AG20443 (cell line): Measurements from ENCODE around the gene MED4.
A peak's percentile ranks its signal among the peaks of the same experiment; 100 is the strongest.
"Not testable (repeated sequence)": the region's sequence is repeated elsewhere in the genome, so short reads cannot be mapped to it uniquely, and the experiment has no call there.

Experiments
- DNase-seq: peaks from one replicate; pipeline ENCODE4 v3.0.0; 2012; ENCODE audit warnings: low spot score, mixed read lengths

Gene MED4

DNA sequence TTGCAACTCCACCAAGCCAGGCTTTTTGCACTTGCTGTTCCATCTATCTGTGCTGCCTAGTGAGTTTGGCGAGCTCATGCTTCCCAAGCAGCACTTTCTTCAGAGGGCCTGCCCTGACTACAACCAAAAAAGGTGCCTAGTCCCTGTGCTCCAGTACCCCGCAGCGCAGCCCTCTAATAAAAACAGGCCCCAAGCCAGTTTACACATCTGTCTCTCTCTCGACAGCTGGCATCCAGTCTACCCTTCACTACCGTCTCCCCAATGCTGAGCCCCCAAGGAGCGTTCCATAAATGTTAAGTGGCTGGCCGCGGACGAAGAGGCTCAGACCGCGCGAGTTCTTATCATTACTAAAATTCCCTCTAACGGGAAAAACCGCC is 512 bp downstream of the MED4 start:
- DNase-seq = no peak

DNA sequence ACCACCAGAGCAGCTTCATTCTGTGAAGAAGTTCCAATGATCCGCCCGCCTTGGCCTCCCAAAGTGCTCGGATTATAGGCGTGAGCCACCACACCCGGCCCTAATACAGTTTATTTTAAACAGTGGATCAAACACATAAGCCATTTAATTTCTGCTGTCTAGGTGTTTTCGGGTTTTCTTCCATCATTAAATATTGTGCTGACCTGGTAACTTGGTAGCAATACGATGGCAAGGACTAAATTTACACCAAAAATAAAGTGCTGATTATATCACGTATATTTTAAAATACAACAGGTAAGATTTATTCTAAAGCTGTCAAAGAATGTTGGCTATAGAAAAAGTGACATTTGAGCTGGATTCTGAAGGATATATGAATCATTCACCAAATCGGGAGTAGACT is 1.3 kb downstream of the MED4 start:
- no peak for DNase-seq

DNA sequence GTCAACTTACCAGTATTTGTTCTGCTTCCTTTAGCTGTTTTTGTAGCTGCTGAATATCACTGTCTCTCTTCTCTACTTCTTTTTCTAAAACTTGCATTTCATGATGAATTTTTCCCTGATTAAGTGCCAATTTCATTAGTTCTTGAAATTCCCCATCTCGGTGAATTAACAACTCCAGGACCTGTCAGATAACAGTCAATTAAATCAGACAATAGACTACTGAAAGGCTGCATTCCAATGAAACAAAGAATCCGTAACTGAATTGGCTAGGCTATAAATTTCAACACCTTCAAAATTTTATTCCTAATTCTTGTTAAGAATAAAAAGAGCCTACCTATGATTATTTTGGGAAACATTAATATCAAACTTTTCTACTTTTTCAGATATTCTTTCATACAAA is 8.6 kb downstream of the MED4 start:
- no peak for DNase-seq

DNA sequence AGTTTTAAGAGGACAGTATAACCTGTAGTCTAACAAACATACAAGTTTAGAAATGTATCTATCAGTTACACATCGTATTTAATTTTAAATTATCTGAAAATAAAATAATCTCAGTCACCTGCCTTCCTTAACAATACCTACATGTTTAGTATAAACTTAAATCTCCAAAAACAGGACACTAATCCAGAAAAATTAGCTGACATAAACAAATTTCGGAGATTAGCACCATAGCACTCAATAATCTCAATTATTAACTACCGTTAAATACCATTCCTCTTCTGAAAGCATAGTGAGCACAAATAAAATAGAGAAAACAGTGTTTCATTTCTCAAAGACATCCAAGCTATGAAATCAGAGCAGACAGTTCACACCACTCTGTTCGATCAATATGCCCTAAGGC is 13.2 kb downstream of the MED4 start:
- DNase-seq = no peak

DNA sequence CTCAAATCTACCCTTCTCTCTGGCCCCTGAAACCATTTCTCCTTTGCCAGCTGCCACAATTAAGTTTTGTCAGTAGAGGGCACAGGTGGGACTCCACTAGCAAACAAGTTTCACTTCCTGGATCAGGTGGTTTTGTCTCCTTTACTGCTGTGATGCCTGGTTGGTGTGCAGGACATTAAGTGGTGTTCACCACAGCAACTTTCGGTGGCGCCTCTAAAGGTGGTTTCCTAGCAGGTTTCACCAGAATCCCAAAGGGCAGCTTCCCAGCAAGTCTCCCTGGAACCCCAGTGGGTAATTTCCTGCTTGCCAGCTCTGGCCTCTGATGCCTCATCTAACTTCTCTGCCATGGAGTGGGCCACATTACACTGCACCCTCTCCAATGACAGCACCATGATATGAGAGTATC is 16.6 kb downstream of the MED4 start:
- no peak for DNase-seq

DNA sequence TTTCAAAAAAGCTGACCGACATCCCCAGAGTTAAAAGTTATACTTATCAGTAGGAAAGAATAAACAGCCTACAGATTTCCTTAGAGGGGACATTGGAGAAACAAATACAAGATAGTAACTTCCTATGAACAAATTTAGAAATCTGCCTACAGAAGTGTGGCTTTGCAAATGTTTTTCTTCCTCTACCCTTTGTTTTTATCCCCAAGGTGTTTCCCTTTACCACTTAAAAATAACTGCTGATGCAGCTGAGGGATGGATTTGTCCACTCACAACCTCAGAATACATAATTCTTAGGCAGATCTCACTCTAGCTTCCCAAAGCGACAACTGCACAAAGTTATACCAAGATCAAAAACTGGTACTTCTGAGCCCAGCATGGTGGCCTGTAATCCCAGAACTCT is 20.9 kb downstream of the MED4 start:
- no peak for DNase-seq

DNA sequence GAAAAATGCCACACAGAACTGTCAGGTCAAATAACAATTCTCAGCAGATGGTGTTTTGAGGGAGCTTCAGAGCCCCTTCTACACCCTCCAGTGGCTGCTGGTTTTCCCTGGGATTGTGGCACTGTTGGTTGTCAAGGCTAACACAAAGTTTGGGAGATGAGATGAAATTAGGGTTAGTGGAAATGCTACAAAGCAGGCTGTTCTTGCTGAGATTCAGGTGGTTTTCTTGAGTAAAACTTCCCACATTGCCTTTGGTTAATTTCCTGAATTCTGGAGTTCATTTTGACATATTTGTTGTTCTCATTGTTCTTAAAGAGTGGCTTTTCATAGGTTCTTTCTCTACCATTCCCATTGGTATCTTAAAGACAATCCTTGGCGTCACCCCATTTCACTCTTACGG is 22.1 kb downstream of the MED4 start:
- no peak for DNase-seq

DNA sequence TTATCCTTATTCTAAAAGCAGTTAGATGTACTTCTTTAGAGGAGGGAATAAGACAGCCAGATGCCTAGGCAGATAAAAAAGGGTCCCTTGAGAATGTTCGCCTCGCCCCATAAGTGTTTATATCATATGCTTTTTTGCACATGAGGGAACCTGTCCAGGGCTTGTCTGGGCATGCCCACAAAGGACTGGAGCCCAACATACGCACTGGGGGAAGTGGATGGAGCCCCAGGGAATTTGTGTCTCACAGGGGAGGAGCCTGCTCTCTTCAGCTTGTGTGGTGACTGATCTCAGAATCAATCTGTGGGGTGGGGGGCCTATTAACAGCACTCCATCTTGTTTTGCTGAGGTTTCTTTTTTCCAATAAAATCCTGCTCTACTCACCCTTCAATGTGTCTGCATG is 22.6 kb downstream of the MED4 start:
- no peak for DNase-seq

DNA sequence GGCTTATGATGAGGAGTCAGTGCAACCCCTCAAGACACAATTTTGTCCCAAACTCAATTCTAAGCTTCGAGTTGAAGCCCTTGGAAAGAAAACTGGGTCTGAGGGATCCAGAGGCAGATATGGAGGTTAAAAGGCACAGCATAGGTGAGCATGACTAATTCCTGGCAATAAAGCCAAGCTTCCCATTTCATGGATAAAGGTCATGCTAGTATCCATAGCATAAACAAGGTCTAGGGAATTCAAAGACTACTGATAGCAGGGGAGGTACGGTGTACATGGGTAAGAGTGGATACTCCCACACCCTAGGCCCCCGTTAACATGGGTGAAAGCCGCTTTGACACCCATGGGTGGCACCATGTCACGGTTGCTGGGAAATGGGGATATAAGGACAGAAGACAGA is 24.0 kb downstream of the MED4 start:
- DNase-seq = no peak

DNA sequence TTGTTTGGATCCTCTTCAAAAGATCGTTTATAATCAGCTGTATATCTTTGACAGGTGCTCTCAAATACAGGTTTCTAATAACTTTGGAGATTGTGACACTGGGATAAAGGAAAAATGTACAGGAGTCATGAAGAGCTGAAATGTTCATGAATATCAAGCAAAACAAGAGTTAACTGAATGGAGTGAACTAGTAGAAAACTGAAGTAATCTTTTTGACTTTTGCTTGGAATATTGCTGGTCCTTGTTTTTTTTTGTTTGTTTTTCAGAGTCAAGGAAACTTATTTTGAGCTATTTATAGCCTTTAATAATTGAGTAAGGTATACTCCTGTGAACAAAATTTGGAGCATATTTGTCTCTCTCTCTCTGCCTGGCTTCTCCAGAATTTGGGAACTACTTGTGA is 25.3 kb downstream of the MED4 start:
- DNase-seq = no peak

DNA sequence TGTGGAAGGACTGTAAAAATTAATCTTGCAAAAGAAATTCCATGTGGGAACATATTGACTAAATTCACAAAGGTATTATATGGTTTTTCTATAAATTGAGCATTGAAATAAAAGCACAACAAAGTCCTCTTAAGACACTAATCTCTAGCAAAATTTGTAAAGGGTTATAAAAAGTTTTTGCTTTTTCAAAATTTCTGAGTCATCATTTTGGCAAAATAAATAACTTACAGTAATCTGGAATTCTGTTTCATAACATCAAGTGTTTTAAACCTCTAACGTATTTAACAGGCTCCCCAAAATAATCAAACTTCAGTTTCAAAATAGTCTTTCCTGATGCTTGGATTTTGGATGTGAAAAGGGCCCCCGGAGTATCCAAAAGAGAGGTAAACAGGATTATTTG is 26.0 kb downstream of the MED4 start:
- no peak for DNase-seq

DNA sequence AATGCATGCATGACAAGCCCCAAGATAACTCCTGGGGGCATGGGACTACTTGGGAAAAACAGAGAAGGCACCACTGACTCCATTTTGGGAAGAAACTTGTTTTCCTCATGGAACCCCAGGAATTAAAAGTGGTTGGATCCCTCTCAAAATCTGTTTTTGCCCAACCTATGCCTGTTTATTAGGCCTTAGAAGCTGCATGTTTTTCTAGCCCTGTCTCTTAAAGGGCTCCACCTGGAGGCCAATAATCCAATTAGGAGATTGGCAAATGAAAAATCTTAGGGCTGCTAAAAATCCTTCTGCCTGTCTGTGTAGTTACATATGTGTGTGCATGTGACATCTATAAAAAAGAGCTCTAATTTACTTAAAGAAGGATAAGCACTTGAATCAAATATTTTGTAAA is 26.9 kb downstream of the MED4 start:
- DNase-seq = no peak

DNA sequence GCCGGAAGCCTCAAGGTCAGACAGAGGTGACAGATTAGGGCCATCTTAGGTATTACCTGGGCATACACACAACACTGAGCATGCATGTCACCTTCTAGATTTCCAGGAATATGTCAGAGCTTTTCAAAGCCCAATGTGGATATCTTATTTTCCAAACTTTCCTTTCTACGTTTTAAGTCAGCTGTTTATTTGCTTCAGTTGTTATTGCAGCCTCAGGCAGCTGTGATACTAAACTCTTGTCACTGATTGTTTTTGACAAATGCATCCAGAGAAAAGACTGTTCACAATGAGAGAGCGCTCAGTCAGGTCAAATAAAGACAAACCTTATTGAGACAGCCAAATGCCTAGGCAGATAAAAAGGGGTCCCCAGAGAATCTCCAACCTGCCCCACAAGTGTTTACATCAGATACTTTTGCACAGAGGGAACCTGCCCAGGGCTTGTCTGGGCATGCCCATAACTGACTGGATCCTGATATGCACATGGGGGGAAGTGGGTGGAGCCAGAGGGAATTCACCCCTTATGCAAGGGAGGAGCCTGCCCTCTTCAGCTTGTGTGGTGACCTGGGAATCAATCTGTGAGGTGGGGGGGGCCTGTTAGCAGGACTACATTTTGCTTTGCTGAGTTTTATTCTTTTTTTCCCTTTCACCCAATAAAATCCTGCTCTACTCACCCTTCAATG is 28.5 kb downstream of the MED4 start:
- DNase-seq = no peak

DNA sequence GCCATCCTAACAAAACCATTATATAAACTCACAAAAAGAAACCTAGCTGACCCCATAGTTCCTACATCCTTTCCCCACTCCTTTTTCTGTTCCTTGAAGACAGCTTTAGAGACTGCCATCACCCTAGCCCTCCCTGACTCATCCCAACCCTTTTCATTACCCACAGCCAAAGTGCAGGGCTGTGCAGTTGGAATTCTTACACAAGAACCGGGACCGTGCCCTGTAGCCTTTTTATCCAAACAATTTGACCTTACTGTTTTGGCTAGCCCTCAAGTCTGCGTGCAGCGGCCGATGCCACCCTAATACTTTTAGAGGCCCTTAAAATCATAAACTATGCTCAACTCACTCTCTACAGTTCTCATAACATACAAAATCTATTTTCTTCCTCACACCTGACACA is 35.0 kb downstream of the MED4 start:
- DNase-seq = not testable (repeated sequence)

DNA sequence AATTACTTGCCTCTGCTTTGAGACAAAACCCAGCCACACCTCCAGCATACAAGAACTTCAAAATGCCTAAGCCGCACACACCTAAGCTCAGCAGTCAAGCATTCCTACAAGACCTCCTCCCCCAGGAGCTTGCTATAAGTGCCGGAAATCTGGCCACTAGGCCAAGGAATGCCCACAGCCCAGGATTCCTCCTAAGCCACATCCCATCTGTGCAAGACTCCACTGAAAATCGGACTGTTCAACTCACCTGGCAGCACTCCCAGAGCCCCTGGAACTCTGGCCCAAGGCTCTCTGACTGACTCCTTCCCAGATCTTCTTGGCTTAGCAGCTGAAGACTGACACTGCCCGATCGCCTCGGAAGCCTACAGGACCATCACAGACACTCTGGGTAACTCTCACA is 36.4 kb downstream of the MED4 start:
- DNase-seq = not testable (repeated sequence)

DNA sequence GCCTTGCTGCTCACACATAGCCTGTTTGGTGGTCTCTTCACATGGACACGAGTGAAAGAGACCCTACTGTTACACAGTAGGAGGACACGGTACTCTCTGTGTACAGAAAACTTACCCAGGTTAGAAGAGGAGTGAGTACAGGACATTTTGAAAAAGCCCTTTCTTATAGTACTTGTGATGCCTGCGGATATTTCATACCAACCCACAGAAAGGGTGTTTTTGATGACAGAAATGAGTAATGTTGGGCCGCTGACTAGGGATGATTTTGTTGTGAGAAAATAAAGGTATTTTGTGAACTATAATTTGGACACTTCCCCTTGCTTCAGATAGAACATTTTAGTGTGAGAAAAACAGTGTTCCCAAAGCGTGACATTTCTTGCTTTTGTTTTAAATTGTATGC is 39.2 kb downstream of the MED4 start:
- no peak for DNase-seq

DNA sequence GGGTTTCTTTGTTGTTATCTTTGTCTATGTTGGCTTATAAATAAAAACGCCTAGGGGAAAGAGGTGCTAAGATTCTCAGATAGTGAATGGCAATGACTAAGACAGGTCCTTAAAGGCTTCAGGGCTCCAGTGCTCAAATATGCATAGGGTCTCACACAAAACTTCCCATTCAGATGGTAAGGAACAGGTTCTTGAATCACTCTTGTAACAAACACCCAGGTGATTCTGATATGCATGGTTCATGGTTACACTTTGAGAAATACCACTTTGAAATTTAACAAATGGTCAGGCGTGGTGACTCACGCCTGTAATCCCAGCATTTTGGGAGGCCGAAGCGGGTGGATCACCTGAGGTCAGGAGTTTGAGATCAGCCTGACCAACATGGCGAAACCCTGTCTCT is 40.3 kb downstream of the MED4 start:
- DNase-seq = no peak

DNA sequence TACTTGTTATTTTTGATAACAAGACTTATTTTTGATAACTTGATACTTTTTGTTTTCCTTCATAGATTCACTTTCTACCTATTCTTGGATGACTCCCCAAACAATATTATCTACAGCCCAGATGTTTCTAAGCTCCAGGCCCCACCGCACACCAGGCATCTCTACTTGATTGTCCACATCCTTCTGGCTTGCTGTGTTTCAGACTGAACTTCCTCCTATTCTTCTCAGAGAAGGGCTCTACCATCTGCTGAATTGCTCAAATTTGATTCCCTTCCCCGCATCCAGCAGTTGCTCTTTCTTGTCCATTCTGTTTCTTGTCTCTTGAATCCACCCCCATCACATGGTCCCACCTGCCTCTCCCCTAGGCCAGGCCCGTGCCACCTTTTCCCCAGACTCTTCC is 44.4 kb downstream of the MED4 start:
- DNase-seq = no peak

DNA sequence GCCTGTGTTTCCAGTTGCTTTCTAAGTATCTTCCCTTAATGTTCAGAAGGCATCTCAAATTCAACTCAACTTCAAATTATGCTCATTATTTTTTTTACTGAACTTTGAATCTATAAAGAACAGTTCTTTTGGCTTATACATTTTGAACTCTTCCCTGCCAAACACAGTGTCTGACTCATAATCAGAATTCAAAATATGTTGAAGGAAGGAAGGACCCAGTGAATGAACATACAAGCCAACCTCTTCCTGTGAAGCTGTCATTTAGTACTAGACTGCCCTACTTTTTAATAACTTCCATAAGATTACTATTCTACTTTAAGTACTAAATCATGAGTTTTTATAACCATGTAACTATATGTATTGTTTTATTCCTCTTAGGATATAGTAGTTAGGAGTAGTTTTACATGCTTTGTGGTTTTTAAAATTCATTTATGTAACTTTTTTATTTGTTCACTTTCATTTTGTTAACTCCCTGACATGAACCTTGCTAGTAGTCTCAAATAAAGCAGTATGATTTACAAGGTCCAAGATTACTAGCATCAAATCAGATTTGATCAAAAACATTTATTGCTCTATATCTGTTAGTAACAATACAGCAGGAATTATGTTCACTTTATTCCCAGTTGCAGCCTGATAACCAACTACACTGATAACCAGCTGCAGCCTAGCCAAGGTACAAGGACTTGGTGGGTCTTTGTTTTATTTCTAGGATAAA is 51.0 kb downstream of the MED4 start:
- DNase-seq = peak; percentile 49

DNA sequence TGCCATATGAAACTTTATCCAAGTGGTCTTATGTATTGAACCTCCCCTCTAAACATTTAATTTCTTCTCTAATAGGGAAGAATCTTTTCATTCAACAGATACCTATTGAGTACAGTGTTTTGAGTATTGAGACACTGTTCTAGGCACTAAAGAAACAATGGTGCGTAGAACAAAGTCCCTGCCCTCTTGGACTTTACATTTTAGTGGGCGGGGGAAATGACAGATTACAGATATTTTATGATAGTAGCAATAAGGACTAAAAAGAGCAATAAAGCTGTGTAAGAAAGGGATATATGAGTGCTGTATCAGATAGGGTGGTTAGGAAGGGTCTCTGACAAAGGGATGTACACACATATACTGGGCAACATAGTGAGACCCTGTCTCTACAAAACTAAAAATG is 52.0 kb downstream of the MED4 start:
- DNase-seq = no peak

DNA sequence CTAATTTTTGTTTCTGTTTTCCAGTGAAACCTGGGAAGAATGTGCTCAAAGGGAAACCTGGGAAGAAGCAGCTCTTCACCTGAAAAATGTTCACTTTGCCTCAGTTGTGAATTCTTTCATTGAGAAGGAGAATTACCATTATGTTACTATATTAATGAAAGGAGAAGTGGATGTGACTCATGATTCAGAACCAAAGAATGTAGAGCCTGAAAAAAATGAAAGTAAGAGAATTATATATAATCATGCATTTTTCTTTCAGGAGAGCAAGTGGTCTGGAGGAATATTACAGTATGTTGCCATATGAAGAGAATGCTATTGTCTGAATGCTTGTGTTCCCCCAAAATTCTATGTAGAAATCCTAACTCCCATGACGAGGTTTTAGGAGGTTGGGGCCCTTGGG is 54.0 kb downstream of the MED4 start:
- DNase-seq = no peak

DNA sequence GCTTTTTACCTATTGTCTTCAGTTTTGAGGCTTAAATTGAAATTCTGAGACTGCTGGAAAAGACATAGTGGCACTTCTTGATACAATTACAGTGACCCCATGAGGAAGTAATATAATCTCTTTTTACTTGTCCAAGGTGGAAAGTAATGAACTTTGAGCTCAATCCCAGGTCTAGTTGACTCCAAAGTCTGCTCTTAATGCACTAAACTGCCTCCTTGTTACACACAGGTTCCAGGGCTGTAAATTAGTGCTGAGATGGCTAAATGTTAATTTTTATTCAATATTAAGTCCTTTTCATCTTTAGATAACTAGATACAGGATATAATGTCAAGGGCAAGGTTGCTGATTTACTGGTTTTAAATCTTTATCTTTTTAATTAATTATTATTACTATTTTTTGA is 54.9 kb downstream of the MED4 start:
- no peak for DNase-seq

DNA sequence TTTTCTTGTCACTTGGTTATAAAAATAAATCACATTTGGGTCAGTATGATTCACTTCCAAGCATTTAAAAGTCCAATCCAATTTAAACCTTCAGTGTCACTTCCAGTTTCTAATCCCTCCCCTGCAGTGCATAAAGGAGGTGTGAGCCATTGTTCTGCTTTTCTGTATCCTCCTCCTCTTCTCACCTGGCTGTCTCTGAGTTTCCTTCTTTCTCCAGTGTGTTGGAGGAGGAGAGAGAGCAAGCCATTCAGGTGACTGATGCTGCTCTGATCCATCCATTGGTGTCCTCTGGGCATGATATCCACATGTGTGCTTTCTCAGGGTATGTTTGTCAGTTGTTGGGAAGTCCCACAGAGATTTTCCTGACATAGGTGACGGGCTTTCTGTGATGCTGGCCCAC is 56.1 kb downstream of the MED4 start:
- DNase-seq = no peak
